NT2/D1 (cell line): Measurements from ENCODE around the gene IL6ST.

Experiments used
- SUZ12 ChIP-seq: IDR thresholded peaks from 2 replicates; pipeline ENCODE4 v1.6.1; 2011; ENCODE audit not compliant: insufficient read length, insufficient read depth; ENCODE audit errors: extremely low read depth
- YY1 ChIP-seq: IDR thresholded peaks from 2 replicates; pipeline ENCODE4 v1.6.1; 2011; ENCODE audit not compliant: insufficient read length, insufficient read depth
- ZNF274 ChIP-seq: IDR thresholded peaks from 2 replicates; pipeline ENCODE4 v1.6.1; 2011; ENCODE audit warnings: mild to moderate bottlenecking, low read depth, low read length

DNA sequence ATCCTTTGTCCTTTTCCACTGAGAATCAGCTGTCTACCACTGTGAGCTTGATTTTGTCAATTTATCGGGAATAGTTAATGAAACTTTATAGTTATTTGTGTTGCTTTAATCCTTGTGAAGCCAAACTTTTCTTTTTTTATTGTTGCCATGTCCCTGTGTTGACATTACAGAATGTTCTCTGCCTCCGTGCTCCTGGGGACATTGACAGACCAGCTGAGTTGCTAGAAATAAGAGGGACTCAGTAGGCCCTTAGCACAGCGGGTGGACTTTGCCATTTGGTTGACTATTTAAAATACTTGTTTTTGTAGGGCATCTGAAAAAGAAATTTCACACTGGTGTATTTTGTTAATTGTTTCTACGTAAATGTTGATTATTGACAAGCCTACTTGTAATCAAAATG is 73.1 kb downstream of the IL6ST start:
- TF ChIP-seq YY1 (no peak), SUZ12 (no peak), ZNF274 (no peak)
